ENCODE data around the gene TTC21A.

TTC21A gene

GRCh38 chr3:39138804-39139415, 31.4 kb downstream of the TTC21A start:
- DNase-seq: peak in 3 of 4 experiments; percentile 23 to 59 (median 41)

GRCh38 chr3:39139442-39139841, 32.0 kb downstream of the TTC21A start:
- no peak for DNase-seq

GRCh38 chr3:39140341-39140971, 33.0 kb downstream of the TTC21A start:
- no peak for DNase-seq

GRCh38 chr3:39141171-39141995, 33.9 kb downstream of the TTC21A start:
- peak in 3 of 4 experiments; percentile 56 to 61 (median 61) for DNase-seq

GRCh38 chr3:39142067-39142466, 34.6 kb downstream of the TTC21A start:
- peak in 3 of 4 experiments; percentile 49 to 51 (median 51) for DNase-seq

GRCh38 chr3:39143051-39143885, 35.8 kb downstream of the TTC21A start:
- DNase-seq: no peak

- no peak for DNase-seq
Observed at GRCh38 chr3:39144095-39144747, 36.7 kb downstream of the TTC21A start.

GRCh38 chr3:39144748-39145380, 37.4 kb downstream of the TTC21A start:
- no peak for DNase-seq

GRCh38 chr3:39146083-39146501, 38.6 kb downstream of the TTC21A start:
- peak; percentile 78 to 89 (median 85) for DNase-seq

GRCh38 chr3:39146611-39147591, 39.4 kb downstream of the TTC21A start:
- peak; percentile 87 to 91 (median 89) for DNase-seq

GRCh38 chr3:39147711-39148434, 40.4 kb downstream of the TTC21A start:
- DNase-seq: peak in 3 of 4 experiments; percentile 54 to 67 (median 63)

GRCh38 chr3:39148435-39149058, 41.1 kb downstream of the TTC21A start:
- DNase-seq: peak; percentile 53 to 72 (median 71)

- DNase-seq: peak; percentile 50 to 71 (median 62)
Observed at GRCh38 chr3:39149059-39149455, 41.6 kb downstream of the TTC21A start.

- DNase-seq: no peak
Observed at GRCh38 chr3:39149498-39150147, 42.1 kb downstream of the TTC21A start.

- DNase-seq: no peak
Observed at GRCh38 chr3:39150148-39150802, 42.8 kb downstream of the TTC21A start.

GRCh38 chr3:39150803-39151631, 43.5 kb downstream of the TTC21A start:
- DNase-seq: peak; percentile 60 to 69 (median 66)

GRCh38 chr3:39153977-39154279, 46.4 kb downstream of the TTC21A start:
- DNase-seq: no peak
